Measurements from ENCODE around the gene COL18A1.
A peak's percentile ranks its signal among the peaks of the same experiment; 100 is the strongest.
"Not testable (repeated sequence)": the region's sequence is repeated elsewhere in the genome, so short reads cannot be mapped to it uniquely, and the experiment has no call there.

The COL18A1 gene

GRCh38 chr21:45404730-45405270 is at the start of gene COL18A1:
TSS of gene COL18A1 (plus strand) at chr21:45405165. CDS start at chr21:45405231, 66 bp downstream.
- DNase-seq (ENCODE audit: low read depth), result no peak

- no peak for DNase-seq (ENCODE audit: low read depth)
Observed at GRCh38 chr21:45355573-45355972, 49.4 kb upstream of the COL18A1 start.

GRCh38 chr21:45356251-45356650 is 48.7 kb upstream of the COL18A1 start:
- DNase-seq (ENCODE audit: low read depth), result no peak

GRCh38 chr21:45356653-45357435 is 48.1 kb upstream of the COL18A1 start:
- DNase-seq (ENCODE audit: low read depth), result no peak

- DNase-seq (ENCODE audit: low read depth), result no peak
Observed at GRCh38 chr21:45357436-45358260, 47.3 kb upstream of the COL18A1 start.

GRCh38 chr21:45358261-45358670 is 46.7 kb upstream of the COL18A1 start:
- no peak for DNase-seq (ENCODE audit: low read depth)

GRCh38 chr21:45358711-45359310 is 46.2 kb upstream of the COL18A1 start:
- no peak for DNase-seq (ENCODE audit: low read depth)

GRCh38 chr21:45359451-45360217 is 45.3 kb upstream of the COL18A1 start:
- no peak for DNase-seq (ENCODE audit: low read depth)

- DNase-seq (ENCODE audit: low read depth), result no peak
Observed at GRCh38 chr21:45361033-45361997, 43.6 kb upstream of the COL18A1 start.

- DNase-seq (ENCODE audit: low read depth), result no peak
Observed at GRCh38 chr21:45362077-45362747, 42.8 kb upstream of the COL18A1 start.

GRCh38 chr21:45362748-45363145 is 42.2 kb upstream of the COL18A1 start:
- no peak for DNase-seq (ENCODE audit: low read depth)

GRCh38 chr21:45363272-45363671 is 41.7 kb upstream of the COL18A1 start:
- DNase-seq (ENCODE audit: low read depth), result not testable (repeated sequence)

GRCh38 chr21:45363921-45364467 is 41.0 kb upstream of the COL18A1 start:
- DNase-seq (ENCODE audit: low read depth), result peak; percentile 99

GRCh38 chr21:45364468-45365185 is 40.3 kb upstream of the COL18A1 start:
- peak; percentile 38 for DNase-seq (ENCODE audit: low read depth)

- no peak for DNase-seq (ENCODE audit: low read depth)
Observed at GRCh38 chr21:45365186-45365607, 39.8 kb upstream of the COL18A1 start.

GRCh38 chr21:45365608-45366241 is 39.2 kb upstream of the COL18A1 start:
- DNase-seq (ENCODE audit: low read depth), result no peak

- no peak for DNase-seq (ENCODE audit: low read depth)
Observed at GRCh38 chr21:45366476-45366875, 38.5 kb upstream of the COL18A1 start.

- peak; percentile 70 for DNase-seq (ENCODE audit: low read depth)
Observed at GRCh38 chr21:45366931-45367401, 38.0 kb upstream of the COL18A1 start.
